H1 (cell line): Measurements from ENCODE around the gene DMPK. TPM values are rescaled to one million over a fixed set of nuclear protein-coding genes. Genes with fewer than 3 reads are reported as not detected.
A peak's percentile ranks its signal among the peaks of the same experiment; 100 is the strongest.

Experiments
- CTCF ChIA-PET: fragments of 300-600 bp; sonication (Branson Sonifier 250); formaldehyde crosslinking; loops from one replicate; lab custom pipeline; 2021; ENCODE audit not compliant: partially characterized antibody; lab: Charles Lee
- POLR2A ChIA-PET: fragments of 300-600 bp; sonication (Branson Sonifier 250); formaldehyde crosslinking; loops from one replicate; lab custom pipeline; 2021; ENCODE audit warnings: inconsistent platforms; ENCODE audit not compliant: partially characterized antibody; lab: Charles Lee
- DNase-seq, 2 experiments: peaks; one replicate each; pipeline versions ENCODE4 v3.0.0 to v3.0.0-alpha.2; 2010 to 2022; ENCODE audit warnings: low spot score in 2 of 2, low read depth in 1 of 2, mixed read lengths in 1 of 2
- FAIRE-seq: peaks from 2 replicates; lab custom pipeline; 2011; peaks lifted over from hg19 to GRCh38; lab: Jason Lieb, UNC
- H2AFZ ChIP-seq: 2 replicates; pipeline ENCODE4 v1.8.1; 2012; ENCODE audit warnings: low read length, inconsistent platforms
- H2AK5ac ChIP-seq: 2 replicates; pipeline ENCODE4 v1.6.1; 2013; ENCODE audit warnings: low read depth, low read length
- H2BK120ac ChIP-seq: replicated peaks from 2 replicates; pipeline ENCODE3; 2013; ENCODE audit warnings: low read depth, low read length, inconsistent platforms
- H2BK12ac ChIP-seq: 2 replicates; pipeline ENCODE4 v1.6.1; 2013; ENCODE audit warnings: low read depth, low read length
- H2BK15ac ChIP-seq: 2 replicates; pipeline ENCODE4 v1.6.1; 2013; ENCODE audit warnings: low read length
- H2BK20ac ChIP-seq: 2 replicates; pipeline ENCODE4 v1.6.1; 2013; ENCODE audit warnings: low read length
- H2BK5ac ChIP-seq: 2 replicates; pipeline ENCODE4 v1.6.1; 2013; ENCODE audit warnings: low read depth, low read length
- H3K14ac ChIP-seq: 2 replicates; pipeline ENCODE4 v1.6.1; 2013; ENCODE audit warnings: inconsistent platforms; ENCODE audit not compliant: insufficient read length
- H3K18ac ChIP-seq: 2 replicates; pipeline ENCODE4 v1.6.1; 2013; ENCODE audit warnings: low read length; ENCODE audit errors: extremely low read depth
- H3K23ac ChIP-seq: 2 replicates; pipeline ENCODE4 v1.6.1; 2013; ENCODE audit warnings: inconsistent platforms; ENCODE audit not compliant: insufficient read length
- H3K23me2 ChIP-seq: 2 replicates; pipeline ENCODE4 v1.6.1; 2013; ENCODE audit warnings: low read depth, low read length
- H3K27ac ChIP-seq: 2 replicates; pipeline ENCODE4 v1.6.1; 2011; ENCODE audit warnings: low read depth, low read length, inconsistent platforms
- H3K27me3 ChIP-seq, 4 experiments: replicated peaks in 1 of 4; 1 replicate in 1 of 4; 2 replicates in 3 of 4; pipeline versions ENCODE4 v1.6.1 to v1.8.1; 2011 to 2013; ENCODE audit warnings: low read length in 3 of 4, mild to moderate bottlenecking in 3 of 4, inconsistent platforms in 2 of 4, mixed read lengths in 2 of 4, moderate library complexity in 1 of 4; ENCODE audit not compliant: control insufficient read depth in 3 of 4, insufficient read depth in 3 of 4; ENCODE audit errors: extremely low read depth in 1 of 4
- H3K36me3 ChIP-seq, 4 experiments: 2 replicates each; pipeline versions ENCODE4 v1.6.1 to v1.8.1; 2011 to 2013; ENCODE audit warnings: mild to moderate bottlenecking in 4 of 4, low read length in 3 of 4, moderate library complexity in 2 of 4, control low read depth in 1 of 4, inconsistent platforms in 1 of 4; ENCODE audit not compliant: insufficient read depth in 4 of 4, control insufficient read depth in 2 of 4
- H3K4ac ChIP-seq: replicated peaks from 2 replicates; pipeline ENCODE3; 2013; ENCODE audit warnings: low read length, low read depth, mixed read lengths, inconsistent platforms; ENCODE audit not compliant: insufficient read length
- H3K4me1 ChIP-seq, 4 experiments: replicated peaks in 1 of 4; 1 replicate in 1 of 4; 2 replicates in 3 of 4; pipeline versions ENCODE4 v1.6.1 to v1.8.1; 2011 to 2013; ENCODE audit warnings: low read length in 3 of 4, inconsistent platforms in 2 of 4, mixed read lengths in 1 of 4; ENCODE audit not compliant: insufficient read depth in 4 of 4, control insufficient read depth in 3 of 4
- H3K4me2 ChIP-seq, 2 experiments: 2 replicates each; pipeline versions ENCODE4 v1.6.1 to v1.8.1; 2011 to 2013; ENCODE audit warnings: low read depth in 2 of 2, low read length in 2 of 2, control low read depth in 1 of 2, inconsistent platforms in 1 of 2, mild to moderate bottlenecking in 1 of 2; ENCODE audit not compliant: insufficient read depth in 1 of 2
- H3K4me3 ChIP-seq, 4 experiments: fragments of 200-600, 300-600 bp in 1 of 4; sonication (generic), shearing (Covaris generic), sonication (Bioruptor Twin) in 1 of 4; 2 replicates each; pipeline versions ENCODE4 v1.5.1 to v1.8.1; 2011 to 2016; ENCODE audit warnings: low read length in 4 of 4, low read depth in 3 of 4, control low read depth in 2 of 4, inconsistent platforms in 2 of 4, mild to moderate bottlenecking in 2 of 4, mixed read lengths in 1 of 4, moderate library complexity in 1 of 4; ENCODE audit not compliant: insufficient read depth in 2 of 4; ENCODE audit errors: extremely low read depth in 1 of 4
- H3K56ac ChIP-seq: replicated peaks from 2 replicates; pipeline ENCODE3; 2013; ENCODE audit warnings: low read depth, mild to moderate bottlenecking, mixed read lengths, low read length, inconsistent platforms; ENCODE audit not compliant: insufficient read length
- H3K79me1 ChIP-seq: 2 replicates; pipeline ENCODE4 v1.6.1; 2013; ENCODE audit warnings: low read depth, low read length, control low read depth
- H3K79me2 ChIP-seq, 2 experiments: 2 replicates each; pipeline versions ENCODE4 v1.6.1 to v1.8.1; 2012 to 2013; ENCODE audit warnings: low read length in 2 of 2, mild to moderate bottlenecking in 2 of 2, inconsistent platforms in 1 of 2; ENCODE audit not compliant: insufficient read depth in 2 of 2, control insufficient read depth in 1 of 2
- H3K9ac ChIP-seq, 4 experiments: replicated peaks in 1 of 4; 1 replicate in 1 of 4; 2 replicates in 3 of 4; pipeline versions ENCODE4 v1.6.1 to v1.8.1; 2011 to 2013; ENCODE audit warnings: low read depth in 3 of 4, low read length in 3 of 4, control low read depth in 2 of 4, mild to moderate bottlenecking in 2 of 4, moderate library complexity in 2 of 4, inconsistent platforms in 1 of 4; ENCODE audit errors: extremely low read depth in 1 of 4
- H3K9me3 ChIP-seq, 2 experiments: 2 replicates each; pipeline versions ENCODE4 v1.6.1 to v1.8.1; 2012 to 2013; ENCODE audit warnings: mild to moderate bottlenecking in 2 of 2, moderate library complexity in 2 of 2, control low read depth in 1 of 2, inconsistent platforms in 1 of 2, low read depth in 1 of 2, low read length in 1 of 2, mixed read lengths in 1 of 2; ENCODE audit not compliant: insufficient read depth in 2 of 2
- H4K20me1 ChIP-seq, 2 experiments: replicated peaks in 1 of 2; 2 replicates each; pipeline versions ENCODE3 to v1.8.1; 2011 to 2013; ENCODE audit warnings: inconsistent platforms in 2 of 2, low read length in 2 of 2, mild to moderate bottlenecking in 1 of 2; ENCODE audit not compliant: insufficient read depth in 2 of 2, control insufficient read depth in 1 of 2
- H4K5ac ChIP-seq: 2 replicates; pipeline ENCODE4 v1.6.1; 2013; ENCODE audit warnings: low read length, low read depth, mixed read lengths, inconsistent platforms; ENCODE audit not compliant: insufficient read length
- H4K8ac ChIP-seq: 2 replicates; pipeline ENCODE4 v1.8.0; 2013; ENCODE audit warnings: mild to moderate bottlenecking, moderate library complexity, low read length, inconsistent platforms; ENCODE audit not compliant: insufficient read depth; ENCODE audit errors: extremely low read depth
- H4K91ac ChIP-seq: replicated peaks from 2 replicates; pipeline ENCODE3; 2013; ENCODE audit warnings: low read length, mixed read lengths, inconsistent platforms; ENCODE audit not compliant: insufficient read length
- BRCA1 ChIP-seq: IDR thresholded peaks from 2 replicates; pipeline ENCODE4 v1.6.1; 2012; ENCODE audit warnings: low read depth, low read length, improper control_type of control experiment
- CEBPB ChIP-seq: IDR thresholded peaks from 2 replicates; pipeline ENCODE4 v1.6.1; 2012; ENCODE audit warnings: low read depth, low read length
- KDM4A ChIP-seq: IDR thresholded peaks from one replicate; pipeline ENCODE4 v1.7.1; 2012; ENCODE audit warnings: low read depth, mild to moderate bottlenecking, moderate library complexity, low read length, inconsistent platforms; ENCODE audit not compliant: severe bottlenecking
- WGBS, 2 experiments: shearing (Covaris generic) in 1 of 2; methylation state at CpG; one replicate each; pipeline versions ENCODE4 v1.1.6 to v1.1.7; 2013 to 2015; ENCODE audit warnings: low lambda C conversion rate in 2 of 2, mixed read lengths in 2 of 2, inconsistent platforms in 1 of 2, low coverage in 1 of 2, missing lambda C conversion rate in 1 of 2; ENCODE audit not compliant: insufficient replicate concordance in 2 of 2, insufficient coverage in 1 of 2, insufficient read length in 1 of 2; ENCODE audit errors: extremely low coverage in 1 of 2, missing lambda C conversion rate in 1 of 2; 5-methylcytosine and 5-hydroxymethylcytosine counted together
- polyA plus RNA-seq, 7 experiments: library from polyadenylated mRNA; depleted of rRNA in 3 of 7; stranded (reverse) in 5 of 7; unstranded in 2 of 7; fragments of >200 nt in 5 of 7; fragments of 200-250 nt in 2 of 7; gene quantifications; 1 replicate in 5 of 7; 2 replicates in 1 of 7; 4 replicates in 1 of 7; pipeline versions ENCODE4 v1.2.1 to v1.2.3, GENCODE V29; 2011 to 2013; ENCODE audit warnings: missing spikeins in 2 of 7, mixed read lengths in 2 of 7
- total RNA-seq: library from RNA; stranded (reverse); fragmentation: NEBNext Ultra II Directional; extraction: Animal tissue kit (Norgen Biotek cat#: 25700); gene quantifications from 2 replicates; pipeline ENCODE4 v1.2.1, GENCODE V29; 2021
- TF ChIP-seq, protein P1 (sequence below), 3 experiments: IDR thresholded peaks; 1 replicate in 2 of 3; 2 replicates in 1 of 3; pipeline versions ENCODE4 v1.5.1 to v1.6.1; 2011; ENCODE audit warnings: low read length in 3 of 3, mild to moderate bottlenecking in 3 of 3, inconsistent platforms in 2 of 3, low read depth in 1 of 3, moderate library complexity in 1 of 3; ENCODE audit not compliant: insufficient read depth in 1 of 3; ENCODE audit errors: control extremely low read depth in 1 of 3
- TF ChIP-seq, protein P2 (sequence below): IDR thresholded peaks from 2 replicates; pipeline ENCODE4 v1.6.1; 2011; ENCODE audit warnings: low read length, improper control_type of control experiment

Gene DMPK
- total and polyA plus RNA-seq, 2 of the 8 experiments (the other 6 are each of a cell fraction or from before 2014, with no cell fraction given) = 13.7 to 27.4 TPM

- H3K18ac ChIP-seq = no peak overlapping the region
These were observed 10.9 kb upstream of the DMPK start for GRCh38 chr19:45793178-45793564.

More at GRCh38 chr19:45793178-45793564, 10.9 kb upstream of the DMPK start:
- no peak overlapping the region for H2BK20ac ChIP-seq
- H4K91ac ChIP-seq = no peak overlapping the region
- H2AK5ac ChIP-seq = no peak overlapping the region
- H3K79me1 ChIP-seq = peaks cover 10% of the 10 kb centered on the region
- H4K5ac ChIP-seq = no peak overlapping the region
- H2BK5ac ChIP-seq = no peak overlapping the region
- H3K56ac ChIP-seq = no peak overlapping the region
- FAIRE-seq (no peak), DNase-seq (no peak)
- H3K4ac ChIP-seq = no peak overlapping the region
- no peak overlapping the region for H2AFZ ChIP-seq
- CTCF ChIA-PET = interaction anchor here (0.6 to 2.1 kb wide), 8 partner anchors 8 to 150 kb away, joined by 3 to 7 read pairs (median 4); partner anchors contain the start of gene SIX5
- H3K23ac ChIP-seq = no peak overlapping the region
- POLR2A ChIA-PET = interaction anchor here (0.6 to 4.3 kb wide), 14 partner anchors 11 to 475 kb away, joined by 3 to 39 read pairs (median 4); partner anchors contain the start of genes DMPK, FOXA3, QPCTL and RSPH6A
- no peak overlapping the region for H3K27ac ChIP-seq
- H3K4me1 ChIP-seq = peaks cover 0 to 6% (median 4%) of the 10 kb centered on the region in 4 experiments; a peak in 3 of 7 replicates
- no peak overlapping the region for H4K8ac ChIP-seq
- H3K9ac ChIP-seq = peak overlapping the region in 2 of 4 experiments; percentile 44 to 48; a peak in 2 of 7 replicates
- 0 out of 2 replicates have a peak overlapping the region, but pooled peaks have one; percentile 31 for H2BK12ac ChIP-seq
- WGBS, 2 experiments = 54% methylated on average over 3 of the region's 3 CpGs; no CpG with 5 or more reads in 1 of the 2 experiments
- peak overlapping the region in 1 of 4 experiments; percentile 22; a peak in 1 of 8 replicates for H3K4me3 ChIP-seq
- peak overlapping the region; percentile 35 to 57 for H3K4me2 ChIP-seq
- no peaks in the 10 kb centered on the region for H3K27me3 ChIP-seq
- H2BK120ac ChIP-seq = no peak overlapping the region
- H3K14ac ChIP-seq = no peak overlapping the region
- peaks cover 0 to 7% of the 10 kb centered on the region in 2 experiments for H4K20me1 ChIP-seq
- TF ChIP-seq KDM4A (no peak), CEBPB (no peak), BRCA1 (no peak)
- TF ChIP-seq, protein P1, sequence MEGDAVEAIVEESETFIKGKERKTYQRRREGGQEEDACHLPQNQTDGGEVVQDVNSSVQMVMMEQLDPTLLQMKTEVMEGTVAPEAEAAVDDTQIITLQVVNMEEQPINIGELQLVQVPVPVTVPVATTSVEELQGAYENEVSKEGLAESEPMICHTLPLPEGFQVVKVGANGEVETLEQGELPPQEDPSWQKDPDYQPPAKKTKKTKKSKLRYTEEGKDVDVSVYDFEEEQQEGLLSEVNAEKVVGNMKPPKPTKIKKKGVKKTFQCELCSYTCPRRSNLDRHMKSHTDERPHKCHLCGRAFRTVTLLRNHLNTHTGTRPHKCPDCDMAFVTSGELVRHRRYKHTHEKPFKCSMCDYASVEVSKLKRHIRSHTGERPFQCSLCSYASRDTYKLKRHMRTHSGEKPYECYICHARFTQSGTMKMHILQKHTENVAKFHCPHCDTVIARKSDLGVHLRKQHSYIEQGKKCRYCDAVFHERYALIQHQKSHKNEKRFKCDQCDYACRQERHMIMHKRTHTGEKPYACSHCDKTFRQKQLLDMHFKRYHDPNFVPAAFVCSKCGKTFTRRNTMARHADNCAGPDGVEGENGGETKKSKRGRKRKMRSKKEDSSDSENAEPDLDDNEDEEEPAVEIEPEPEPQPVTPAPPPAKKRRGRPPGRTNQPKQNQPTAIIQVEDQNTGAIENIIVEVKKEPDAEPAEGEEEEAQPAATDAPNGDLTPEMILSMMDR (IDR thresholded peaks at IDR 0.05; ENCODE audit: control extremely low read depth in 1 of 3, insufficient read depth in 1 of 3, low read depth in 1 of 3, low read length in 3 of 3) = no peak
- TF ChIP-seq, protein P2, sequence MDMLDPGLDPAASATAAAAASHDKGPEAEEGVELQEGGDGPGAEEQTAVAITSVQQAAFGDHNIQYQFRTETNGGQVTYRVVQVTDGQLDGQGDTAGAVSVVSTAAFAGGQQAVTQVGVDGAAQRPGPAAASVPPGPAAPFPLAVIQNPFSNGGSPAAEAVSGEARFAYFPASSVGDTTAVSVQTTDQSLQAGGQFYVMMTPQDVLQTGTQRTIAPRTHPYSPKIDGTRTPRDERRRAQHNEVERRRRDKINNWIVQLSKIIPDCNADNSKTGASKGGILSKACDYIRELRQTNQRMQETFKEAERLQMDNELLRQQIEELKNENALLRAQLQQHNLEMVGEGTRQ = no peak
- peaks cover 0 to 14% (median 10%) of the 10 kb centered on the region in 4 experiments; a peak in 6 of 8 replicates for H3K36me3 ChIP-seq
- peaks cover 4% of the 10 kb centered on the region; the same call in 1 of the 2 replicates for H3K23me2 ChIP-seq
- H3K79me2 ChIP-seq = peaks cover 0 to 12% of the 10 kb centered on the region in 2 experiments; a peak in 2 of 4 replicates
- H2BK15ac ChIP-seq = no peak overlapping the region
- no peaks in the 10 kb centered on the region for H3K9me3 ChIP-seq
